Gastrocnemius medialis (tissue), 4 donors: Measurements from ENCODE around the gene FBLIM1.

Source experiments
- POLR2A ChIP-seq, 2 donors: fragments of 450-650 bp; IDR thresholded peaks; one replicate each; pipeline ENCODE4 v1.6.1; 2017; ENCODE audit warnings: antibody characterized with exemption in 2 of 2, mild to moderate bottlenecking in 2 of 2, moderate library complexity in 2 of 2
- TF ChIP-seq, protein P1 (sequence below), 5 experiments: fragments of 450-650 bp in 3 of 5; fragments of 200-600 bp in 2 of 5; sonication (generic) in 2 of 5; IDR thresholded peaks in 4 of 5; conservative IDR thresholded peaks in 1 of 5; 1 replicate in 4 of 5; 2 replicates in 1 of 5; pipeline ENCODE4 v1.5.1; 2016 to 2019; ENCODE audit warnings: antibody characterized with exemption in 5 of 5, mild to moderate bottlenecking in 3 of 5, moderate library complexity in 3 of 5

DNA sequence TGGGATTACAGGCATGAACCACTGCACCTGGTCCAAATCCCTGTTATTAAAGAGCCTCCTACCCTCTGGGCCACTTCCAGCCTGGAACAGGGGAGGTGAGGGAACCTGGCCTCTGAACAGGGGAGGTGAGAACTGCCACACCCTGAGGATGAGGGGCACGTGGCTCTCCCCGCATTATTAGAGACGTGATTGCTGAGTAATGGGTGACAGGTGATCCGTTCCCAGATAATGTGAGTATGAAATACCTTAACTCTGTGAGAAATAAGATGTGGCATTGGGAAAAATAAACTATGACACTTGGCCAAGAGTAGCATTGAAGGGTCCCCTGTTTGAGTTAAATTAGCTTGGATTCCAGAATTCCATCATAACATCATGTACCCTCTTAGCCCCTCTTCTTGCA, 36.2 kb upstream of the FBLIM1 start:
- TF ChIP-seq, protein P1, sequence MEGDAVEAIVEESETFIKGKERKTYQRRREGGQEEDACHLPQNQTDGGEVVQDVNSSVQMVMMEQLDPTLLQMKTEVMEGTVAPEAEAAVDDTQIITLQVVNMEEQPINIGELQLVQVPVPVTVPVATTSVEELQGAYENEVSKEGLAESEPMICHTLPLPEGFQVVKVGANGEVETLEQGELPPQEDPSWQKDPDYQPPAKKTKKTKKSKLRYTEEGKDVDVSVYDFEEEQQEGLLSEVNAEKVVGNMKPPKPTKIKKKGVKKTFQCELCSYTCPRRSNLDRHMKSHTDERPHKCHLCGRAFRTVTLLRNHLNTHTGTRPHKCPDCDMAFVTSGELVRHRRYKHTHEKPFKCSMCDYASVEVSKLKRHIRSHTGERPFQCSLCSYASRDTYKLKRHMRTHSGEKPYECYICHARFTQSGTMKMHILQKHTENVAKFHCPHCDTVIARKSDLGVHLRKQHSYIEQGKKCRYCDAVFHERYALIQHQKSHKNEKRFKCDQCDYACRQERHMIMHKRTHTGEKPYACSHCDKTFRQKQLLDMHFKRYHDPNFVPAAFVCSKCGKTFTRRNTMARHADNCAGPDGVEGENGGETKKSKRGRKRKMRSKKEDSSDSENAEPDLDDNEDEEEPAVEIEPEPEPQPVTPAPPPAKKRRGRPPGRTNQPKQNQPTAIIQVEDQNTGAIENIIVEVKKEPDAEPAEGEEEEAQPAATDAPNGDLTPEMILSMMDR (IDR thresholded peaks at IDR 0.05 in 4 of 5, conservative IDR thresholded peaks at IDR 0.05 in 1 of 5): no peak
- no peak for TF ChIP-seq POLR2A (IDR thresholded peaks at IDR 0.05)
